Neutrophil (primary cell): ENCODE data around the gene NELFCD.
A peak's percentile ranks its signal among the peaks of the same experiment; 100 is the strongest.

ENCODE experiments used
- H3K27ac ChIP-seq: fragments of 200-600 bp; sonication (generic); 2 replicates; pipeline ENCODE4 v1.5.1; 2016; ENCODE audit warnings: mild to moderate bottlenecking, moderate library complexity
- H3K27me3 ChIP-seq: fragments of 200-600 bp; sonication (generic); 2 replicates; pipeline ENCODE4 v1.6.0; 2016; ENCODE audit warnings: mild to moderate bottlenecking
- H3K36me3 ChIP-seq: fragments of 200-600 bp; sonication (generic); 2 replicates; pipeline ENCODE4 v1.5.1; 2017
- H3K4me1 ChIP-seq, 2 experiments: fragments of 200-600 bp in 1 of 2; sonication (generic) in 1 of 2; 1 replicate in 1 of 2; 2 replicates in 1 of 2; pipeline versions ENCODE4 v1.5.1 to v1.6.1; 2013 to 2016; ENCODE audit warnings: low read depth in 1 of 2, low read length in 1 of 2, mild to moderate bottlenecking in 1 of 2, moderate library complexity in 1 of 2; ENCODE audit not compliant: control insufficient read depth in 1 of 2, insufficient read depth in 1 of 2
- H3K4me3 ChIP-seq, 2 experiments: fragments of 200-600 bp in 1 of 2; sonication (generic) in 1 of 2; 1 replicate in 1 of 2; 2 replicates in 1 of 2; pipeline ENCODE4 v1.5.1; 2013 to 2016; ENCODE audit warnings: low read depth in 1 of 2, low read length in 1 of 2, mild to moderate bottlenecking in 1 of 2, moderate library complexity in 1 of 2
- H3K9me3 ChIP-seq: fragments of 200-600 bp; sonication (generic); 2 replicates; pipeline ENCODE4 v1.5.1; 2016
- TF ChIP-seq, protein P1 (sequence below): fragments of 200-600 bp; sonication (generic); IDR thresholded peaks from 2 replicates; pipeline ENCODE4 v1.5.1; 2016; ENCODE audit warnings: antibody characterized with exemption

The NELFCD gene

DNA sequence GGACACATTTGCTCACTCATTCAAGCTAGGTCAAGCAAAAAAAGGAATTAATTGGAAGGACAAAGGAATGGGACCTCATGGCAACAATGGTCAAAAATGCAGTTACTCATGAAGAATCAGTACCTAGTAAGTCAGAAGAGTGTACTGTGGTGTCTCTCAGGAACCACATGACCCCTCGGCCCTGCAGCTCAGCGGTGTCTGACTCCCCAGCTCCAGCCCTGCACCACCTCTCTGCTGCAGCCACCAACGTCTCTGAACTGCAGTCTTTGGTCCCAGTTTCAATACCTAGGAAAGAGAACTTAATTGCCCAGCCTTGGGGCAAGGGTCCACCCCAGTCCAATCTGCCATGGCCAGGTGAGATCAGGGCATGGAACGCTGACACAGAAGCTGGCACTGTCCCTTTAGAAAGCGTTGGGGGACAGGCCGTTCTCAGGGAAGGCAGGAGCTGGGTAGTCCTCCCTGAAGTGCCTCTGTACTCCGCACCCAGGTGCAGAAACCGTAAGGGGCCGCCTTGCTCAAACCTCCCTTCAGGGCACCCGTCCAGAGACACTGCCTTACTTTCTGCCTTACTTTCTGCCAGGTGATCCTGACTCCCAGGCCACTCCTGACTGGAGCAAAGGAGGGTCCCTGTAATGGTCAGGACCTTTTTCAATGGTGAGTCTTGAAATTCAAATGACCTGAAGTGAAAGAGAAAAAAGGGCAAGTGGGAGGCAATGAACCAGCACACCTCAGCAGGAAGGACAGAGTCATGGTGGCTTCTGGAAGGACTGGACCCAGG, 13.2 kb upstream of the NELFCD start:
- H3K27me3 ChIP-seq = peaks cover 22% of the 10 kb centered on the region
- TF ChIP-seq, protein P1, sequence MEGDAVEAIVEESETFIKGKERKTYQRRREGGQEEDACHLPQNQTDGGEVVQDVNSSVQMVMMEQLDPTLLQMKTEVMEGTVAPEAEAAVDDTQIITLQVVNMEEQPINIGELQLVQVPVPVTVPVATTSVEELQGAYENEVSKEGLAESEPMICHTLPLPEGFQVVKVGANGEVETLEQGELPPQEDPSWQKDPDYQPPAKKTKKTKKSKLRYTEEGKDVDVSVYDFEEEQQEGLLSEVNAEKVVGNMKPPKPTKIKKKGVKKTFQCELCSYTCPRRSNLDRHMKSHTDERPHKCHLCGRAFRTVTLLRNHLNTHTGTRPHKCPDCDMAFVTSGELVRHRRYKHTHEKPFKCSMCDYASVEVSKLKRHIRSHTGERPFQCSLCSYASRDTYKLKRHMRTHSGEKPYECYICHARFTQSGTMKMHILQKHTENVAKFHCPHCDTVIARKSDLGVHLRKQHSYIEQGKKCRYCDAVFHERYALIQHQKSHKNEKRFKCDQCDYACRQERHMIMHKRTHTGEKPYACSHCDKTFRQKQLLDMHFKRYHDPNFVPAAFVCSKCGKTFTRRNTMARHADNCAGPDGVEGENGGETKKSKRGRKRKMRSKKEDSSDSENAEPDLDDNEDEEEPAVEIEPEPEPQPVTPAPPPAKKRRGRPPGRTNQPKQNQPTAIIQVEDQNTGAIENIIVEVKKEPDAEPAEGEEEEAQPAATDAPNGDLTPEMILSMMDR = no peak
- no peak overlapping the region for H3K4me3 ChIP-seq
- no peaks in the 10 kb centered on the region for H3K9me3 ChIP-seq
- no peaks in the 10 kb centered on the region for H3K4me1 ChIP-seq
- H3K36me3 ChIP-seq = no peaks in the 10 kb centered on the region
- H3K27ac ChIP-seq = no peak overlapping the region

DNA sequence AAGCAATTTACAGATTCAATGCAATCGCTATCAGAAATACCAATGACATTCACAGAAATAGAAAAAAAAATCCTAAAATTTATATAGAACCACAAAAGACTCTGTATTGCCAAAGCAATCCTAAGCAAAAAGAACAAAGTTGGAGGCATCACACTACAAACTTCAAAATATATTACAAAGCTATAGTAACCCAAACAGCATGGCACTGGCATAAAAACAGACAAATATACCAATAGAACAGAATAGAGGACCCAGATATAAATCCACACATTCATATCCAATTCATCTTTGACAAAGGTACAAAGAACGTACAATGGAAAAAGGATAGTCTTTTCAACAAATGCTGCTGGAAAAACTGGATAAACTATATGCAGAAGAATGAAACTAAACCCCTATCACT, 11.6 kb upstream of the NELFCD start:
- TF ChIP-seq, protein P1 = no peak
- H3K9me3 ChIP-seq = no peaks in the 10 kb centered on the region
- H3K4me1 ChIP-seq = peaks cover 9 to 12% of the 10 kb centered on the region in 2 experiments
- H3K27me3 ChIP-seq = peaks cover 22% of the 10 kb centered on the region
- no peak overlapping the region for H3K4me3 ChIP-seq
- H3K36me3 ChIP-seq = no peaks in the 10 kb centered on the region
- H3K27ac ChIP-seq = no peak overlapping the region

DNA sequence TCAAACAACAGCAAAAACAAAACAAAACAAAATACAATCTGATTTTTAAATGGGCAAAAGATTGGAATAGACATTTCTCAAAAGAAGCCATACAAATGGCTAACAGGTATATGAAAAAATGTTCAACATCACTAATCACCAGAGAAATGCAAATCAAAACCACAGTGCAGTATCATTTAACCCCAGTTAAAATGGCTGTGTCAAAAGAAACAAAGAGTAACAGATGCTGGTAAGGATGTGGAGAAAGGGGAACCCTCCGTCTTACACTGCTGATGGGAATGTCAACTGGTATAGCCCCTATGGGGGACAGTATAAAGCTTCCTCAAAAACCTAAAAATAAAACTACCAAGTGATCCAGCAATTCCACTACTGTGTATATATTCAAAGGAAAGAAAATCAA, 10.9 kb upstream of the NELFCD start:
- peaks cover 10 to 12% of the 10 kb centered on the region in 2 experiments for H3K4me1 ChIP-seq
- TF ChIP-seq, protein P1 = no peak
- H3K36me3 ChIP-seq = no peaks in the 10 kb centered on the region
- no peak overlapping the region for H3K4me3 ChIP-seq
- no peak overlapping the region for H3K27ac ChIP-seq
- H3K27me3 ChIP-seq = peaks cover 22% of the 10 kb centered on the region
- H3K9me3 ChIP-seq = no peaks in the 10 kb centered on the region

DNA sequence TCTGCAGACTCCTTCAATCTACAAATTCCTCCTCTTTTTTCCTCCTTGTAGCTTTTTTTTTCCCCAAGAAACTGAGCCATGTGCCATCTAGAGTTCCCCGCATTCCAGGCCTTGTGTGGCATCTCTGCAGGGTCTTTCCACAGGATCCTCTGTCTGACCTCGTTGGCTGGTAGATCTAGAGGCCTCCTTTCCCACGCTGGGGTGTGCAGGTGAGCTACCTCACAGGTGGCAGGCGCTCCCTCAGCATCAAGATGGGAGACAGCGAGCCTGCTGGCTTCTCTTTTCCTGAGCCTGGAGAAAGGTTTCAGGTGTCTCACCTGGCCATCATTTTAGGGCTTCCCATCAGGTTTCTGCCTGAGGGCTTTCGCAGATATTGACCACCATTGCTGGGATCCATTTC, 9.6 kb upstream of the NELFCD start:
- TF ChIP-seq, protein P1 = no peak
- no peaks in the 10 kb centered on the region for H3K9me3 ChIP-seq

DNA sequence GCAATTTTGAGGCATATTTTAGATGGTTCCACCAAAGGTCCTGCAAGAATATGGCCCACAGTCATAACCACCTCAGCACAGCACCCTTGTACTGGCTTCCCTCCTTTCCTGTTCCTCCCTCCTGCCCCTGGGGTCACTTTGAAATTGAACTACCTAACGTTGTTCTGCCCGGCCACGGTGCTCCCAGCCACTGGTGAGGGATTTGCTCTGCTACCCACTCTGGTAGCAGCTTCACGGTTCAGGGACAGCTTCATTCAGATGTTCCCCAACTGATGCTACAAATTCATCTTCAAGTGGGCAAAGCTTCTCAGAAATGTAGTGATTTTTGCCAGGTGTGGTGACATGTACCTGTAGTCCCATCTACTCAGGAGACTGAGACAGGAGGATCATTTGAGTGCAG, 7.9 kb upstream of the NELFCD start:
- peak overlapping the region; percentile 62 for H3K27ac ChIP-seq
- H3K36me3 ChIP-seq = no peaks in the 10 kb centered on the region
- H3K4me3 ChIP-seq = no peak overlapping the region
- H3K9me3 ChIP-seq = no peaks in the 10 kb centered on the region
- H3K4me1 ChIP-seq = peaks cover 10 to 12% of the 10 kb centered on the region in 2 experiments
- TF ChIP-seq, protein P1 = no peak
- peaks cover 17% of the 10 kb centered on the region for H3K27me3 ChIP-seq

More for the DNA sequence above, 9.6 kb upstream of the NELFCD start:
- H3K4me3 ChIP-seq = no peak overlapping the region
- peaks cover 10 to 12% of the 10 kb centered on the region in 2 experiments for H3K4me1 ChIP-seq
- H3K36me3 ChIP-seq = no peaks in the 10 kb centered on the region
- H3K27ac ChIP-seq = no peak overlapping the region
- peaks cover 22% of the 10 kb centered on the region for H3K27me3 ChIP-seq
